HG03139 (cell line): ENCODE results near the gene TNFRSF21.

Experiments
- ATAC-seq: cut with Tn5 transposase; IDR thresholded peaks from one replicate; pipeline ENCODE4 v1.9.1; 2021; ENCODE audit not compliant: unreplicated experiment

Gene TNFRSF21

GRCh38 chr6:47181681-47182080 lies 128.0 kb downstream of the TNFRSF21 start:
- ATAC-seq: no peak
